Hepatocyte (in vitro differentiated cells): ENCODE measurements around the gene DAPP1.

ENCODE experiments used
- EZH2 ChIP-seq: fragments of 200-600 bp; sonication (generic); IDR thresholded peaks from 2 replicates; pipeline ENCODE4 v1.6.1; 2016; ENCODE audit warnings: antibody characterized with exemption, mild to moderate bottlenecking, borderline replicate concordance
- EZH2phosphoT487 ChIP-seq: fragments of 200-600 bp; sonication (generic); IDR thresholded peaks from one replicate; pipeline ENCODE4 v1.6.1; 2018; ENCODE audit warnings: antibody characterized with exemption, mild to moderate bottlenecking, low read depth, moderate library complexity; ENCODE audit not compliant: unreplicated experiment, severe bottlenecking
- TF ChIP-seq, protein P1 (sequence below): fragments of 200-600 bp; sonication (generic); IDR thresholded peaks from 2 replicates; pipeline ENCODE4 v1.5.1; 2016; ENCODE audit warnings: antibody characterized with exemption, mild to moderate bottlenecking; ENCODE audit not compliant: poor library complexity

DNA sequence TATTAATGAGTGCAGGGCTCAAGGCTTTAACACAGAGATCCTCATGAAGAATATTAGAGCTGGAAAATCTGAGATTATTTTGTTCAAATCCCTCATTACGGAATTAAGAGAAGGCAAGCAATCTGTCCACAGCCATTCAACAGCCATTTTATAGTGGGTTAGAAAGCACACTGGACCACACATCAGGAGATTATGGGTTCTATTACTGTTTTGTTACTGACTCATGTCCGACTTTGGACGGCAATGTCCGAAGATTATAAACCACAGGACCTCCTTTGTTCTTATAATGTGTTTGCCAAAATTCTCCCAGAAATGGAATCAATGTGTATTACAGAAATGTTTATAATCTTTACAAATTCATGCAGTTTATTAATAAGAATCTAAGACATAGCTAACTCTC lies 69.5 kb downstream of the DAPP1 start:
- TF ChIP-seq, protein P1, sequence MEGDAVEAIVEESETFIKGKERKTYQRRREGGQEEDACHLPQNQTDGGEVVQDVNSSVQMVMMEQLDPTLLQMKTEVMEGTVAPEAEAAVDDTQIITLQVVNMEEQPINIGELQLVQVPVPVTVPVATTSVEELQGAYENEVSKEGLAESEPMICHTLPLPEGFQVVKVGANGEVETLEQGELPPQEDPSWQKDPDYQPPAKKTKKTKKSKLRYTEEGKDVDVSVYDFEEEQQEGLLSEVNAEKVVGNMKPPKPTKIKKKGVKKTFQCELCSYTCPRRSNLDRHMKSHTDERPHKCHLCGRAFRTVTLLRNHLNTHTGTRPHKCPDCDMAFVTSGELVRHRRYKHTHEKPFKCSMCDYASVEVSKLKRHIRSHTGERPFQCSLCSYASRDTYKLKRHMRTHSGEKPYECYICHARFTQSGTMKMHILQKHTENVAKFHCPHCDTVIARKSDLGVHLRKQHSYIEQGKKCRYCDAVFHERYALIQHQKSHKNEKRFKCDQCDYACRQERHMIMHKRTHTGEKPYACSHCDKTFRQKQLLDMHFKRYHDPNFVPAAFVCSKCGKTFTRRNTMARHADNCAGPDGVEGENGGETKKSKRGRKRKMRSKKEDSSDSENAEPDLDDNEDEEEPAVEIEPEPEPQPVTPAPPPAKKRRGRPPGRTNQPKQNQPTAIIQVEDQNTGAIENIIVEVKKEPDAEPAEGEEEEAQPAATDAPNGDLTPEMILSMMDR, result no peak
- TF ChIP-seq EZH2 (no peak), EZH2phosphoT487 (no peak)
